ENCODE data around the gene THADA. TPM values are rescaled to one million over a fixed set of nuclear protein-coding genes. Genes with fewer than 3 reads are reported as not detected.
A peak's percentile ranks its signal among the peaks of the same experiment; 100 is the strongest.

Gene THADA
- total and polyA plus RNA-seq, 2 donors (not counting 3 experiments of a cell fraction or from before 2014, with no cell fraction given) = 22.6 to 25.3 TPM

GRCh38 chr2:43486603-43487002 lies 109.2 kb downstream of the THADA start:
- Histone ChIP-seq H3K27ac (ENCODE audit: insufficient read depth, low read depth, low read length) (no peak overlapping the region), H3K9ac (replicated peaks; ENCODE audit: extremely low read depth, insufficient read depth, low read length) (no peak overlapping the region), H3K79me2 (ENCODE audit: control insufficient read depth, insufficient read depth, low read length) (no peaks in the 10 kb centered on the region), H3K9me3 (replicated peaks; ENCODE audit: control insufficient read depth, insufficient read depth, low read length) (no peaks in the 10 kb centered on the region), H3K36me3 (ENCODE audit: control insufficient read depth in 2 of 2, extremely low read depth in 1 of 2, insufficient read depth in 2 of 2, low read length in 2 of 2) (no peaks in the 10 kb centered on the region), H4K20me1 (replicated peaks; ENCODE audit: control insufficient read depth, extremely low read depth, insufficient read depth, low read length) (no peaks in the 10 kb centered on the region), H3K27me3 (ENCODE audit: control insufficient read depth in 2 of 2, insufficient read depth in 2 of 2, low read length in 2 of 2) (no peaks in the 10 kb centered on the region), H3K4me3 (replicated peaks in 1 of 3; ENCODE audit: insufficient read depth in 1 of 3, low read depth in 1 of 3, low read length in 3 of 3) (no peak overlapping the region), H2AFZ (ENCODE audit: low read depth, low read length) (no peak overlapping the region), H3K4me1 (ENCODE audit: control insufficient read depth, extremely low read depth, insufficient read depth, low read length) (peaks cover 13% of the 10 kb centered on the region), H3K9me1 (replicated peaks; ENCODE audit: control insufficient read depth, extremely low read depth, insufficient read depth, low read length) (no peaks in the 10 kb centered on the region), H3K4me2 (ENCODE audit: insufficient read depth, low read length) (no peak overlapping the region)
- dilution Hi-C loops (cut with MboI; ENCODE audit: extremely low pct_ligation_motif_present, low sequenced_read_pairs) (no loop called here), intact Hi-C loops (cut with micrococcal nuclease) (loop anchor here (2.0 to 10.0 kb wide), 2 partner anchors 56 to 222 kb away; no protein-coding TSS in a partner anchor)
- BruUV-seq (replicated peaks) = no TSS peak
- ChIA-PET CTCF (interaction anchor here (1.0 to 4.1 kb wide), 5 partner anchors 22 to 658 kb away, joined by 3 to 92 read pairs (median 20); partner anchors contain the start of gene ZFP36L2), POLR2A (no interaction called here)
- DNase-seq (ENCODE audit: low read depth, low spot score) = peak; percentile 31
- TF ChIP-seq FOS (IDR thresholded peaks at IDR 0.05; ENCODE audit: borderline replicate concordance, insufficient read depth, low read length) (no peak), POLR2A (IDR thresholded peaks at IDR 0.05; ENCODE audit: low read depth, low read length) (no peak), GATA2 (IDR thresholded peaks at IDR 0.05; ENCODE audit: insufficient read depth, insufficient read length, low read depth, low read length) (no peak), MYC (IDR thresholded peaks at IDR 0.05; ENCODE audit: low read depth, low read length) (no peak), JUN (IDR thresholded peaks at IDR 0.05; ENCODE audit: borderline replicate concordance, insufficient read depth, insufficient read length, low read depth) (no peak), CTCF (IDR thresholded peaks at IDR 0.05; ENCODE audit: extremely low read depth in 1 of 2, insufficient read depth in 1 of 2, low read depth in 1 of 2, low read length in 2 of 2) (no peak), EZH2 (IDR thresholded peaks at IDR 0.05; ENCODE audit: borderline replicate concordance, low read depth, low read length, severe bottlenecking) (no peak), POLR2AphosphoS5 (IDR thresholded peaks at IDR 0.05; ENCODE audit: insufficient read depth, low read depth, low read length) (no peak), MAX (IDR thresholded peaks at IDR 0.05; ENCODE audit: insufficient read depth, insufficient read length) (no peak)
- FAIRE-seq = no peak

All from endothelial cell of umbilical vein (primary cell).